HepG2 (cell line): ENCODE data around the gene CCSER2. TPM values are rescaled to one million over a fixed set of nuclear protein-coding genes. Genes with fewer than 3 reads are reported as not detected.

Experiments
- ATAC-seq: fragments of 200-7000 bp; cut with Tn5 transposase; 3 replicates; pipeline ENCODE4 v1.9.1; 2020; ENCODE audit warnings: mild to moderate bottlenecking, moderate library complexity
- BruUV-seq: library from RNA; stranded (reverse); fragments of 400-500 nt; replicated peaks from 2 replicates; lab custom pipeline; 2021; lab: Mats Ljungman, UMichigan
- CTCF ChIA-PET: fragments of 300-600 bp; formaldehyde crosslinking; extraction: SDS; loops from one replicate; lab custom pipeline; 2021; ENCODE audit warnings: low total read pairs, inconsistent platforms, low intra/inter-chr PET ratio; lab: Yijun Ruan, JAX
- POLR2A ChIA-PET: fragments of 350-600 bp; sonication (Branson Sonifier 250); formaldehyde crosslinking; loops from one replicate; lab custom pipeline; 2020; ENCODE audit warnings: antibody characterized with exemption, inconsistent platforms; lab: Yijun Ruan, JAX
- DNase-seq: peaks from one replicate; pipeline ENCODE4 v3.0.0-alpha.2; 2015; ENCODE audit warnings: low spot score
- FAIRE-seq: peaks from 3 replicates; lab custom pipeline; 2011; peaks lifted over from hg19 to GRCh38; lab: Jason Lieb, UNC
- H2AFZ ChIP-seq: one replicate; pipeline ENCODE4 v1.6.1; 2011; ENCODE audit warnings: low read length, inconsistent platforms
- H3K27ac ChIP-seq: fragments of 300-600 bp; 3 replicates; pipeline ENCODE4 v1.8.0; 2011; ENCODE audit warnings: mixed run types, mild to moderate bottlenecking, mixed read lengths, low read length, inconsistent platforms; ENCODE audit not compliant: insufficient read depth; ENCODE audit errors: extremely low read length
- H3K27me3 ChIP-seq, 2 experiments: fragments of 200-600 bp in 1 of 2; 2 replicates in 1 of 2; 3 replicates in 1 of 2; pipeline versions ENCODE4 v1.6.0 to v1.8.0; 2011; ENCODE audit warnings: low read length in 2 of 2, mild to moderate bottlenecking in 2 of 2, moderate library complexity in 2 of 2, inconsistent platforms in 1 of 2; ENCODE audit not compliant: insufficient read depth in 2 of 2, control insufficient read depth in 1 of 2
- H3K36me3 ChIP-seq, 2 experiments: fragments of 200-600 bp in 1 of 2; replicated peaks in 1 of 2; 2 replicates in 1 of 2; 3 replicates in 1 of 2; pipeline versions ENCODE4 v1.5.1 to v1.8.0; 2011; ENCODE audit warnings: low read length in 2 of 2, inconsistent platforms in 1 of 2; ENCODE audit not compliant: insufficient read depth in 2 of 2, control insufficient read depth in 1 of 2
- H3K4me1 ChIP-seq: 2 replicates; pipeline ENCODE4 v1.5.1; 2012; ENCODE audit warnings: low read length, inconsistent platforms; ENCODE audit not compliant: insufficient read depth
- H3K4me2 ChIP-seq: 2 replicates; pipeline ENCODE4 v1.6.0; 2011; ENCODE audit warnings: low read depth, low read length, inconsistent platforms
- H3K4me3 ChIP-seq, 3 experiments: fragments of 200-600 bp in 1 of 3; sonication (generic), shearing (Covaris generic) in 1 of 3; replicated peaks in 1 of 3; 2 replicates each; pipeline ENCODE4 v1.5.1; 2011 to 2016; ENCODE audit warnings: low read length in 3 of 3, inconsistent platforms in 2 of 3, low read depth in 2 of 3, mild to moderate bottlenecking in 2 of 3, control low read depth in 1 of 3, mixed read lengths in 1 of 3; ENCODE audit not compliant: insufficient read depth in 1 of 3
- H3K79me2 ChIP-seq: one replicate; pipeline ENCODE4 v1.6.1; 2011; ENCODE audit warnings: low read length, inconsistent platforms; ENCODE audit not compliant: insufficient read depth
- H3K9ac ChIP-seq: 2 replicates; pipeline ENCODE4 v1.6.0; 2011; ENCODE audit warnings: mild to moderate bottlenecking, low read depth, low read length, inconsistent platforms; ENCODE audit not compliant: insufficient read depth
- H3K9me3 ChIP-seq: 2 replicates; pipeline ENCODE4 v1.5.1; 2012; ENCODE audit warnings: mild to moderate bottlenecking, low read length
- H4K20me1 ChIP-seq: 2 replicates; pipeline ENCODE4 v1.6.0; 2011; ENCODE audit warnings: inconsistent platforms, mild to moderate bottlenecking, low read length, moderate library complexity; ENCODE audit not compliant: insufficient read depth
- FOXA1 ChIP-seq, 2 experiments: fragments of 450-650 bp in 1 of 2; sonication (generic) in 1 of 2; formaldehyde crosslinking in 1 of 2; IDR thresholded peaks; 2 replicates each; pipeline versions ENCODE4 v1.4.0 to v1.6.1; 2016 to 2020; ENCODE audit warnings: missing genetic modification reagents in 1 of 2
- HNF4A ChIP-seq: sonication (generic); formaldehyde crosslinking; IDR thresholded peaks from 2 replicates; pipeline ENCODE4 v1.4.0; 2020; ENCODE audit warnings: missing genetic modification reagents
- ISX ChIP-seq: sonication (generic); formaldehyde crosslinking; conservative IDR thresholded peaks from 2 replicates; pipeline ENCODE4 v1.5.0; 2020; ENCODE audit warnings: missing genetic modification reagents
- MAFG ChIP-seq: sonication (generic); formaldehyde crosslinking; IDR thresholded peaks from 2 replicates; pipeline ENCODE4 v1.5.1; 2020; ENCODE audit warnings: mild to moderate bottlenecking, missing genetic modification reagents
- MAFK ChIP-seq, 2 experiments: IDR thresholded peaks in 1 of 2; conservative IDR thresholded peaks in 1 of 2; 2 replicates each; pipeline ENCODE4 v1.6.1; 2011; ENCODE audit warnings: improper control_type of control experiment in 2 of 2, low read length in 2 of 2
- ZBTB46 ChIP-seq: sonication (generic); formaldehyde crosslinking; IDR thresholded peaks from 2 replicates; pipeline ENCODE4 v1.4.0; 2020; ENCODE audit warnings: mild to moderate bottlenecking, missing genetic modification reagents, borderline replicate concordance
- ZGPAT ChIP-seq: IDR thresholded peaks from 2 replicates; pipeline ENCODE4 v1.6.1; 2016; ENCODE audit warnings: mild to moderate bottlenecking
- ZNF18 ChIP-seq: sonication (generic); formaldehyde crosslinking; IDR thresholded peaks from 2 replicates; pipeline ENCODE4 v1.8.0; 2022; ENCODE audit warnings: mild to moderate bottlenecking, missing genetic modification reagents; ENCODE audit not compliant: insufficient replicate concordance
- ZNF317 ChIP-seq: sonication (generic); formaldehyde crosslinking; IDR thresholded peaks from 2 replicates; pipeline ENCODE4 v1.5.0; 2020; ENCODE audit warnings: mild to moderate bottlenecking, missing genetic modification reagents
- ZNF337 ChIP-seq: sonication (generic); formaldehyde crosslinking; IDR thresholded peaks from 2 replicates; pipeline ENCODE4 v1.5.1; 2020; ENCODE audit warnings: missing genetic modification reagents, low read depth, mild to moderate bottlenecking, borderline replicate concordance
- ZNF644 ChIP-seq: IDR thresholded peaks from 2 replicates; pipeline ENCODE4 v1.6.1; 2016; ENCODE audit warnings: low read depth
- ZNF878 ChIP-seq: sonication (generic); formaldehyde crosslinking; IDR thresholded peaks from 2 replicates; pipeline ENCODE4 v1.8.1; 2023; ENCODE audit warnings: mild to moderate bottlenecking, missing genetic modification reagents, moderate library complexity
- WGBS: methylation state at CpG from one replicate; pipeline ENCODE4 v1.1.6; 2017; ENCODE audit warnings: low lambda C conversion rate; 5-methylcytosine and 5-hydroxymethylcytosine counted together
- in situ Hi-C: cut with HindIII; loops from 2 replicates; pipeline ENCODE4 v1.10.0; 2017; ENCODE audit warnings: low pct_unique_long_range_greater_than_20kb; ENCODE audit not compliant: extremely low pct_ligation_motif_present
- intact Hi-C: fragments of 100-400 bp; cut with micrococcal nuclease; formaldehyde crosslinking; loops from one replicate; pipeline ENCODE4 v1.10.0; 2022; ENCODE audit not compliant: unreplicated experiment
- polyA plus RNA-seq, 8 experiments: library from polyadenylated mRNA; depleted of rRNA in 3 of 8; stranded (reverse) in 7 of 8; unstranded in 1 of 8; fragments of >200 nt; fragmentation: Illumina TruSeq in 4 of 8; extraction: Trizol in 4 of 8; gene quantifications; 2 replicates each; pipeline versions ENCODE4 v1.2.1 to v1.2.3, GENCODE V29; 2011 to 2016; ENCODE audit warnings: low read depth in 4 of 8, missing spikeins in 1 of 8, mixed read lengths in 1 of 8; ENCODE audit not compliant: insufficient read depth in 1 of 8
- total RNA-seq, 5 experiments: library from RNA; depleted of rRNA; stranded (reverse); fragments of >200 nt; fragmentation: Illumina TruSeq; extraction: Trizol; gene quantifications; 2 replicates each; pipeline ENCODE4 v1.2.3, GENCODE V29; 2016; ENCODE audit warnings: low read depth in 1 of 5

The CCSER2 gene
- total and polyA plus RNA-seq, 2 of the 13 experiments (the other 11 are each of a cell fraction or from before 2014, with no cell fraction given), result 13.3 to 17.2 TPM

- no peak for ATAC-seq
- Histone ChIP-seq H3K9me3 (no peaks in the 10 kb centered on the region), H3K4me3 (no peak overlapping the region), H3K79me2 (no peaks in the 10 kb centered on the region)
- no peak for TF ChIP-seq ZNF878 (CRISPR knock-in tag)
- peak in 1 of 2 experiments; percentile 28; a peak in 1 of 4 replicates for TF ChIP-seq MAFK (conservative IDR thresholded peaks at IDR 0.05 in 1 of 2, IDR thresholded peaks at IDR 0.05 in 1 of 2; ENCODE audit: low read length in 2 of 2)
- no peak for TF ChIP-seq ZNF18 (CRISPR knock-in tag)
- TF ChIP-seq, all 625 proteins: peak for 1
- in situ Hi-C loops (no loop called here), intact Hi-C loops (loop anchor here (1.0 to 2.0 kb wide), 5 partner anchors 55 to 367 kb away; no protein-coding TSS in a partner anchor)
- no TSS peak for BruUV-seq
- FAIRE-seq (no peak), DNase-seq (no peak)
- no peak overlapping the region for H3K9ac ChIP-seq
- no peak overlapping the region for H2AFZ ChIP-seq
- no peaks in the 10 kb centered on the region for H3K27me3 ChIP-seq
- H4K20me1 ChIP-seq, result no peaks in the 10 kb centered on the region
- POLR2A ChIA-PET, result no interaction called here
- peaks cover 2 to 27% of the 10 kb centered on the region in 2 experiments; a peak in 4 of 5 replicates for H3K36me3 ChIP-seq
- WGBS, result 97% methylated on average over 1 of the region's 1 CpG
- H3K27ac ChIP-seq, result no peak overlapping the region
- H3K4me2 ChIP-seq, result no peak overlapping the region
- CTCF ChIA-PET, result interaction anchor here (0.7 to 5.6 kb wide), 2 partner anchors 158 to 163 kb away, joined by 4 to 77 read pairs; no protein-coding TSS in a partner anchor
- H3K4me1 ChIP-seq, result no peaks in the 10 kb centered on the region
Observed at GRCh38 chr10:84375881-84376280, 47.5 kb downstream of the CCSER2 start.

- H3K9ac ChIP-seq, result no peak overlapping the region
- intact Hi-C loops, result no loop called here
- no peaks in the 10 kb centered on the region for H3K27me3 ChIP-seq
- FAIRE-seq (no peak), ATAC-seq (peak; percentile 65), DNase-seq (peak; percentile 38)
- peaks cover 0 to 10% of the 10 kb centered on the region in 2 experiments; a peak in 1 of 5 replicates for H3K36me3 ChIP-seq
- ChIA-PET CTCF (no interaction called here), POLR2A (no interaction called here)
- H3K4me2 ChIP-seq, result 0 out of 2 replicates have a peak overlapping the region, but pooled peaks have one; percentile 4
- peaks cover 8% of the 10 kb centered on the region for H3K9me3 ChIP-seq
- H4K20me1 ChIP-seq, result no peaks in the 10 kb centered on the region
- 75% methylated on average over 1 of the region's 1 CpG for WGBS
- H3K4me1 ChIP-seq, result peaks cover 13% of the 10 kb centered on the region
- in situ Hi-C loops, result no loop called here
- no peaks in the 10 kb centered on the region for H3K79me2 ChIP-seq
- H2AFZ ChIP-seq, result no peak overlapping the region
- H3K27ac ChIP-seq, result peak overlapping the region; percentile 2
- no peak overlapping the region for H3K4me3 ChIP-seq
- BruUV-seq, result no TSS peak
- TF ChIP-seq ZNF317, result 0 out of 2 replicates have a peak, but pooled peaks have one; percentile 41
- TF ChIP-seq ZNF644 (CRISPR knock-in tag), result peak; percentile 26; the same call in 1 of the 2 replicates
- TF ChIP-seq ZNF337, result no peak
- no peak for TF ChIP-seq MAFG (CRISPR knock-in tag)
- TF ChIP-seq ZBTB46 (CRISPR knock-in tag), result no peak
- TF ChIP-seq HNF4A (CRISPR knock-in tag), result peak; percentile 76
- no peak for TF ChIP-seq FOXA1 (IDR thresholded peaks at IDR 0.05)
- TF ChIP-seq FOXA1 (CRISPR knock-in tag; IDR thresholded peaks at IDR 0.05), result peak; percentile 76
- TF ChIP-seq ZGPAT, result 0 out of 2 replicates have a peak, but pooled peaks have one; percentile 14
- TF ChIP-seq ISX (CRISPR knock-in tag), result no peak
Observed at GRCh38 chr10:84388148-84388547, 59.8 kb downstream of the CCSER2 start.
